ENCODE measurements around the gene ZNF607.

Gene ZNF607

DNA sequence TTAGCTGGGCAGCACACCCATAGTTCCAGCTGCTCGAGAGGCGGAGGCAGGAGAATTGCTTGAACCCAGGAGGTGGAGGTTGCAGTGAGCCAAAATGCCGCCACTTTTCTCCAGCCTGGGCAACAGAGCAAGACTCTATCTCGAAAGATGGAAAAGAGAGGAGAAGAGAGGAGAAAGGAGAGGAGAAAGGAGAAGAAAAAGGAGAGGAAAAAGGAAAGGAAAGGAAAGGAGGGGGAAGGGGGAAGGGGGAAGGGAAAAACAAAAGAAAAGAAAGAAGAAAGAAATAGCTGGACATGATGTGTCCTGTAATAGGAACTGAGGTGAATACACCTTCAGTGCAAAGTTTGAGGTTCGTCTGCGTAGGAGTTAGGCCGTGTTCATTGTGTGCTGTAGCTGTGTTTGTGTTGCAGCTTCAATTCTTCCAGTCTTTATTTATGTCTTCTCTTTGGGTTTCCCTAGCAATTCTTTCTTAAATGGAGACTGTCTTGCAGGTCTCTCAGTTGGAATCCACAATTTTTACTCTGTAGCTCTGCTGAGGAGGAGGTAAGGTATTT is 13.4 kb downstream of the ZNF607 start:
- TF ChIP-seq CTCF (IDR thresholded peaks at IDR 0.05; ENCODE audit: extremely low read depth, missing control alignments), result no peak
- DNase-seq (ENCODE audit: low spot score), result no peak

GRCh38 chr19:37699057-37699456 is 20.5 kb downstream of the ZNF607 start:
- TF ChIP-seq CTCF (IDR thresholded peaks at IDR 0.05; ENCODE audit: extremely low read depth, missing control alignments), result no peak
- DNase-seq (ENCODE audit: low spot score), result no peak

GRCh38 chr19:37698216-37698615 is 21.3 kb downstream of the ZNF607 start:
- no peak for TF ChIP-seq CTCF (IDR thresholded peaks at IDR 0.05; ENCODE audit: extremely low read depth, missing control alignments)
- no peak for DNase-seq (ENCODE audit: low spot score)

GRCh38 chr19:37695144-37695899 is 24.2 kb downstream of the ZNF607 start:
- no peak for DNase-seq (ENCODE audit: low spot score)
- no peak for TF ChIP-seq CTCF (IDR thresholded peaks at IDR 0.05; ENCODE audit: extremely low read depth, missing control alignments)

DNA sequence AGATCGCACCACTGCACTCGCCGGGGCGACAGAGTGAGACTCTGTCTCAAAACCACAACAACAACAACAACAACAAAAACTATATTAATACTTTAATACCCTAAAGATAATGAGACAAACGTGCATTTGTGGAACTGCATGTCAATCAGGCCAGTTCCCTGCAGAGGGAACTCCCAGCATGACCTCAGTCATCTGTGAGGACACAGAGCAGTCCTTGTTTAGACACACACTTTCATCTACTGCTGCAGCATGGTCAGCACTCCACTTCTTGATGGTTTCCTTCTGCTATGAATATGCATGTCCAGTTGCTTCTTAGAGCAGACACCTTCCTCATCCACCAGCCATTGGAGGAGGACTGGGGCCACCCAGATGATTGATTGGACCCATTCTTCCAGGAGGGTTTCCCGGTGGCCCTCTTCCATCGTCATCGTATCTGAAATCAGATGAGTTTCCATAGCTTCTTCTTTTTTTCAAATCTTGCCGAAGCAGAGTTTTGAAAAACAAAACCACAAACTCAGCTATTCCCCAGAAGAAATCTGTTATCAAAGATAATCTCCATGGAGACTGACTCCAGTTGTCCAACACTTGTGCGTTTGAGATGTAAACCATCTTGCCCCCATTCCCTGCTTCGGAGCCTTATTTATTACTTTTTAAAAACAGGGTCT is 26.5 kb downstream of the ZNF607 start:
- no peak for DNase-seq (ENCODE audit: low spot score)
- no peak for TF ChIP-seq CTCF (IDR thresholded peaks at IDR 0.05; ENCODE audit: extremely low read depth, missing control alignments)

DNA sequence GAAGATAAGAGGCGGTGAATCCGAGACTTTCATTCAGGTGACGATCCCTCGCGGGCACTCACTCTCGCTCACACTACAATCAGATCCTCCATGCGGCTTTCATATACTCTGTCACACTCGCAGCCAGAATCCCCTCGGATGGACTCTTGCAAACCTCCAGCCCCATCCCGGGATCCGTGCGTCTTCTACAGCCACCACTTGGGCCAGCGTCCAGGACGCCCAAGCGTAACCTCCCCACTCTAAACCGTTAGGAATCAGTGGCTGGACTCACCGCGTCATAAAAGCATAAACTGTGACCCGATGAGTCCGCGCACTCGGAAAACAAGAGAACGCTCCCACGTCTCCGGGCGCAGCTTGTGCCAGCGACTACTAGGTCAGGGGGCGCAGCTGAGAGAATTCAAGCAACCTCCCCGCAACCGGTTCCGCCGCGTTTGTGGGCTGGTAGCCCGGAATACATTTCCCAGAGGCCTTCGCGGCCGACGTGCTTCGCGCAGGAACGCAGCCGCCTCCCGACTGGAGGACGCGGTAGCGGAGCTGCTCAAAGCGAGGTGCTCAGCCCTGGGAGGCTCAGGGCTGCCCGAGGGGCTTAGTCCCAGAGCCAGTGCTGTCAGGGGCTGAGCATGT is 27.6 kb downstream of the ZNF607 start:
- DNase-seq (ENCODE audit: low spot score), result peak; percentile 64
- TF ChIP-seq CTCF (IDR thresholded peaks at IDR 0.05; ENCODE audit: extremely low read depth, missing control alignments), result no peak

- no peak for DNase-seq (ENCODE audit: low spot score)
- TF ChIP-seq CTCF (IDR thresholded peaks at IDR 0.05; ENCODE audit: extremely low read depth, missing control alignments), result no peak
Observed at GRCh38 chr19:37683520-37683919, 36.0 kb downstream of the ZNF607 start.
